ENCODE data around the gene PBX3.

Gene PBX3

DNA sequence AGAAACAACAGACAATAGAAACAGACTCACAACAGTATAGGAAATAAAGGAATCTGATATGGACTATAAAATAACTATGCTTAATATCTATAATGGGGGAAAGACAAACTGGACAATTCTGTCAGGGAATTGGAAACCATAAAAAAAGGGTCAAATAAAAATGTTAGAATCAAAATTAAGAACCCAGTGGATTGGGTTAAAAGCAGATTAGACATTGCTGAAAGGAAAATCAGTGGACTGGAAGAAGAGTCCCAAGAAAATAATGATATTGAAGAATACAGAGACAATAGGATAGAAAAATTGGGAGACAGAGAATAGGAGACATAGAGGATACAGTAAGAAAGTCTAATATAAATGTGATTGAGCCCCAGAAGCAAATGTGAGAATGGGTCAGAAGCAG lies 199.2 kb downstream of the PBX3 start:
- no peak for DNase-seq (ENCODE audit: low spot score)
- TF ChIP-seq, protein P1, sequence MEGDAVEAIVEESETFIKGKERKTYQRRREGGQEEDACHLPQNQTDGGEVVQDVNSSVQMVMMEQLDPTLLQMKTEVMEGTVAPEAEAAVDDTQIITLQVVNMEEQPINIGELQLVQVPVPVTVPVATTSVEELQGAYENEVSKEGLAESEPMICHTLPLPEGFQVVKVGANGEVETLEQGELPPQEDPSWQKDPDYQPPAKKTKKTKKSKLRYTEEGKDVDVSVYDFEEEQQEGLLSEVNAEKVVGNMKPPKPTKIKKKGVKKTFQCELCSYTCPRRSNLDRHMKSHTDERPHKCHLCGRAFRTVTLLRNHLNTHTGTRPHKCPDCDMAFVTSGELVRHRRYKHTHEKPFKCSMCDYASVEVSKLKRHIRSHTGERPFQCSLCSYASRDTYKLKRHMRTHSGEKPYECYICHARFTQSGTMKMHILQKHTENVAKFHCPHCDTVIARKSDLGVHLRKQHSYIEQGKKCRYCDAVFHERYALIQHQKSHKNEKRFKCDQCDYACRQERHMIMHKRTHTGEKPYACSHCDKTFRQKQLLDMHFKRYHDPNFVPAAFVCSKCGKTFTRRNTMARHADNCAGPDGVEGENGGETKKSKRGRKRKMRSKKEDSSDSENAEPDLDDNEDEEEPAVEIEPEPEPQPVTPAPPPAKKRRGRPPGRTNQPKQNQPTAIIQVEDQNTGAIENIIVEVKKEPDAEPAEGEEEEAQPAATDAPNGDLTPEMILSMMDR (IDR thresholded peaks at IDR 0.05; ENCODE audit: extremely low read depth, missing control alignments), result no peak

DNA sequence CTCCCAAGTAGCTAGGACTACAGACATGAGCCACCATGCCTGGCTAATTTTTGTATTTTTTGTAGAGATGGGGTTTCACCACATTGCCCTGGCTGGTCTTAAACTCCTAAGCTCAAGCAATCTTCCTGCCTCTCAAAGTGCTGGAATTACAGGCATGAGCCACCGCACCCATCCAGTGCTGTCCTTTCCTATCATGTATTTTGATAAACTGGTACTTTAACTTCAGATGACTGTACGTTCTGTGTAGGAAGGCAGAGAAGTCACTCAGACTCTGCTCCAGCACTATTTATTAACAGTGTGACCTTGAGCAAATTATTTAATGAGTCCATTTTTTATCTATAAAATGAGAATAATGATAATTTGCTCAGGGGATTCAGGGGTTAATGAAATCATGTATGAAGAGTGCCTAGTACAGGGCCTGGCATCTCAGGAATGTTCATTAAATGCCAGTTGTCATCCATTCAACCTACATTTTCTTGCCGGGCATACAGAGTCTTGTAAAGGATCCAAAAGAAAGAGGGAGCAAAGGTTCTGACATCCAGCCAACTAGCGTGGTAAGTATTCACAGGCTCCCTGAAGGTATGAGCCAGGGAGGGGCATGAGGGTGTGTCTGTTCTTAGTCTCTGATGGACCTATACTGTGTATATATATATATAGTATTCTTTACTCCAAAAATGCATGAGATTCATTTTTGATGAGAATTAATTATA lies 201.9 kb downstream of the PBX3 start:
- no peak for DNase-seq (ENCODE audit: low spot score)

DNA sequence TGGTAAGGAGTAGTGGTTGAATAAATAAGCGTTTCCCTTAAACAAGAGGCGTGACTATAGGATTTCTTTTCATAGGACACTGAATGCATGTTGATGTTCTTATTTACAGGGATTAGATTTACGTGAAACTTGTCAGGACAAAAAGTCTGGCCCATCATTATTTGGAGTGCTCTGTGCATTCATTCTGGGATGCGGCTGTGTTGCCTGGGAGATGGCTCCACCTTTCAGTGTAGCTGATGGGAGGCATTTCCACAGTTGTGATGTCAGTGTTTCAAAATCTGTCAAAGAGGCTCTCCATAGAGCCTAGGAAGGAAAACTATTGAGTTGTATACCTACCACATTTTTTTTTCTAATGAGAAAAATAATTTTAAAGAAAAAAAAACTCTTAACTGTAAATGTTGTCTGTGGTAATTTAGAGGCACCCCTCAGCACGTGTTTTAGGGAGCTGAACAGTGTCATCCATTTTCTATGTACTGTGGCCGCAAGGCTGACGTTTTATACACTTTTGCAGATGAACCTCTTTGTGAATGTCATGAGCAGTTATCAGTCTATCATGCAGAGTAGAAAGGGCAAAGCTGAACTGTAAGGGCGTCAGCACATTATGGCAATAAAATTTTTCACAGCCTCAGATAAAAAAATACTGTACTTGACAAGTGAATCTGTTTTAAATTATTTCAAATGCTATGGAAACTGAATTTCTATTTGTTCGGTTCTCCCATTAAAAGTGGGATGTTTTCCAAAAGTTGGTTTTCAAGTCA lies 202.7 kb downstream of the PBX3 start:
- TF ChIP-seq, protein P1 (IDR thresholded peaks at IDR 0.05; ENCODE audit: extremely low read depth, missing control alignments), result no peak
- no peak for DNase-seq (ENCODE audit: low spot score)

More for the DNA sequence above, 201.9 kb downstream of the PBX3 start:
- TF ChIP-seq, protein P1 (IDR thresholded peaks at IDR 0.05; ENCODE audit: extremely low read depth, missing control alignments), result no peak

DNA sequence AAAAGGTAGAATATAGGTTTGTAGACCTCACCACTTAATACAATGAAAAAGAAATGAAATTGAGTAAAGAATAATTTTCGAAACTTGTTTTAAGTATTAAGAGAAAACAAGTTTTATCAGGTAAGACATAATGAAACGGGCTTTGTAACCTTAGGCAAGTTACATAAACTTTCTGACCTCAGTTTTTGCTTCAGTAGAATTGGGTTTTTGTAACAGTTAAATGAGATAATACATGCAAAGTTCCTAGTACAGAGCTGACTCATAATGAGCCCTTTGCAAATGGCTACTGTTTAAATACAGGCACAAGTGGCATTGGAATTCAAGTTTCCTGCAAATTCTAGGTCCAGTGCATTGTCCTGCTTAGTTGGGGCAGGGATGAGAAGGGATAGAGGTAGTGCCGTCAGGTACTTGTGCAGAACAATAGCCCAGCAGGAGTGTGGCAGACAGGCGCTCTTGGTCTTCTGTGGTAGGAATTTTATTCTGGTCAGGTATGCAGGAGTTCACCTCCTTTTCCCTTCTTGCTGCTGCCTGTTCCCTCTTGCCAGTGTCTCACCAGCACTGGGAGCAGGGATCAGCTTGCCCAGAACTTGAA lies 203.8 kb downstream of the PBX3 start:
- DNase-seq (ENCODE audit: low spot score), result no peak
- TF ChIP-seq, protein P1 (IDR thresholded peaks at IDR 0.05; ENCODE audit: extremely low read depth, missing control alignments), result no peak

DNA sequence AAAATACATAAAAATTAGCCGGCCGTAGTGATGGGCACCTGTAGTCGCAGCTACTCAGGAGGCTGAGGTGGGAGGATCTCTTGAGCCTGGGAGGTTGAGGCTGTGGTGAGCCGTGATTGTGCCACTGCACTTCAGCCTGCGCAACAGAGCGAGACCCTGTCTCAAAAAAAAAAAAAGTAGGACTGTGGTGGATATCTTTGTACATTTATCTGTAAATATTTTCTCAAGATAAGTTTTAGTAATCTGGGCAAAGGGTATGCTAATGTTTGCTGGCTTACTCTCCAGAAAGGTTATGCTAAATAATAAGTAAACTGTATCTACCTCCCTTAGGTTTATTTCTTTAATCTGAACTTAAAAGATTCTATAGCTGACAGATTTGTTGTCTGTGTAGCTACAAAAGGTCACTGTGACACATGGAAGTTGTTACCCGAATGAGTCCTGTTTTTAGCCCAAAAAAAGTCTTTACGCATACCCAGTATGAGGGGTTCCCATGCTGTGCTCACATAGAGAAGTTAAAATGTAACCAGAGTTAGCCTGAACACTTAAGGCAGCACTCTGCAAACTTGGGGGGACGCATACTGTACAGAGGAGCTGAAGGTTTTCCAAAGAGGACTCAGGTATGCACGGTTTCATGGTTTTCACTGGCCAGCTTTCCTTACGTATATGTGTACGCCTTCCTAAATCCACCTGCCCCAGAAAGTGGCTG lies 206.3 kb downstream of the PBX3 start:
- no peak for DNase-seq (ENCODE audit: low spot score)
- TF ChIP-seq, protein P1 (IDR thresholded peaks at IDR 0.05; ENCODE audit: extremely low read depth, missing control alignments), result no peak

DNA sequence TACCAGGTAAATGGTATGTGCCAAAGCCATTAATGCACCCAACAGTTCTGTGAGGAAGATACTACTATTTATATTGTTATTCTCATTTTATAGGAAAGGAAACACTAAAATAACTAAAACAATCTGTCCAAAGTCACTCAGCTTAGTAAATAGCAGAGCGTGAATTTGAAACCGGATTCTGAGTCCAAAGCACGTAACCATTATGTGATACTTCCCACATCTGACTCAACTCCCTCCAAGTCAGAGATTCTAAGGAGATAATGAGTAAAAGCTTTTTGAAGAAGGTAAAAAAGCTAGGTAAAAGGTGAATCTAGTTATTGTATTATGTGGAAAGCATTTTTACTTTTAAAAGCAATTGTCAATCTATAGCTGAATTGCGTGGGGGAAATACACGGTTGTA lies 208.9 kb downstream of the PBX3 start:
- TF ChIP-seq, protein P1 (IDR thresholded peaks at IDR 0.05; ENCODE audit: extremely low read depth, missing control alignments), result no peak

More for the DNA sequence above, 208.9 kb downstream of the PBX3 start:
- DNase-seq (ENCODE audit: low spot score), result no peak

Measured in GM20000 (cell line).